ENCODE measurements around the gene FRZB. TPM values are rescaled to one million over a fixed set of nuclear protein-coding genes. Genes with fewer than 3 reads are reported as not detected.

Gene FRZB
- total RNA-seq, 4 donors from 2014 or later = 0.53 to 1.7 (median 0.57) TPM; not detected in 1

GRCh38 chr2:182870227-182870626, 3.8 kb upstream of the FRZB start:
- intact Hi-C loops (cut with DNase I) = no loop called here
- H3K4me1 ChIP-seq = peaks cover 7 to 18% (median 8%) of the 10 kb centered on the region in 3 donors
- no peak overlapping the region for H3K4me3 ChIP-seq
- H3K9me3 ChIP-seq = no peaks in the 10 kb centered on the region
- no peaks in the 10 kb centered on the region for H3K36me3 ChIP-seq
- no peak for DNase-seq
- H3K27ac ChIP-seq = no peak overlapping the region
- TF ChIP-seq POLR2A (IDR thresholded peaks at IDR 0.05) = no peak
- peak in 1 of 6 experiments; percentile 27 for TF ChIP-seq CTCF (IDR thresholded peaks at IDR 0.05)
- WGBS, 2 donors = 0 to 10% methylated on average over 1 of the region's 1 CpG
- peaks cover 0 to 25% (median 0%) of the 10 kb centered on the region in 4 donors for H3K27me3 ChIP-seq

- Histone ChIP-seq H3K4me3 (no peak overlapping the region), H3K9me3 (no peaks in the 10 kb centered on the region), H3K27ac (no peak overlapping the region), H3K27me3 (peaks cover 0 to 25% (median 0%) of the 10 kb centered on the region in 4 donors), H3K4me1 (peaks cover 7 to 18% (median 8%) of the 10 kb centered on the region in 3 donors), H3K36me3 (no peaks in the 10 kb centered on the region)
- intact Hi-C loops (cut with DNase I) = no loop called here
- TF ChIP-seq CTCF (IDR thresholded peaks at IDR 0.05) (no peak), POLR2A (IDR thresholded peaks at IDR 0.05) (no peak)
- WGBS, 2 donors = 78 to 91% methylated on average over 6 of the region's 6 CpGs
- no peak for DNase-seq
Observed at GRCh38 chr2:182868054-182868796, 1.8 kb upstream of the FRZB start.

- no peaks in the 10 kb centered on the region for H3K9me3 ChIP-seq
- peak overlapping the region; percentile 27 to 72 (median 50) for H3K27ac ChIP-seq
- DNase-seq = no peak
- peaks cover 7 to 18% (median 8%) of the 10 kb centered on the region in 3 donors for H3K4me1 ChIP-seq
- H3K27me3 ChIP-seq = peaks cover 0 to 25% (median 0%) of the 10 kb centered on the region in 4 donors
- intact Hi-C loops (cut with DNase I) = no loop called here
- peak overlapping the region in 3 of 4 donors; percentile 42 to 66 (median 45) for H3K4me3 ChIP-seq
- no peak for TF ChIP-seq CTCF (IDR thresholded peaks at IDR 0.05)
- TF ChIP-seq POLR2A (IDR thresholded peaks at IDR 0.05) = no peak
- H3K36me3 ChIP-seq = no peaks in the 10 kb centered on the region
- WGBS, 2 donors = 57 to 63% methylated on average over 10 of the region's 12 CpGs
Observed at GRCh38 chr2:182867426-182868053, 1.1 kb upstream of the FRZB start.

- Histone ChIP-seq H3K27me3 (peaks cover 0 to 25% (median 0%) of the 10 kb centered on the region in 4 donors), H3K27ac (peak overlapping the region in 2 of 4 donors; percentile 53 to 72), H3K4me1 (peaks cover 7 to 18% (median 8%) of the 10 kb centered on the region in 3 donors), H3K36me3 (no peaks in the 10 kb centered on the region), H3K4me3 (peak overlapping the region; percentile 3 to 66 (median 44)), H3K9me3 (no peaks in the 10 kb centered on the region)
- TF ChIP-seq POLR2A (IDR thresholded peaks at IDR 0.05) (no peak), CTCF (IDR thresholded peaks at IDR 0.05) (no peak)
- no peak for DNase-seq
- WGBS, 2 donors = 48 to 74% methylated on average over 9 to 16 of the region's 19 CpGs
- intact Hi-C loops (cut with DNase I) = no loop called here
Observed at GRCh38 chr2:182866095-182866460, 359 bp downstream of the FRZB start.

- Histone ChIP-seq H3K4me1 (peaks cover 7 to 18% (median 8%) of the 10 kb centered on the region in 3 donors), H3K27me3 (peaks cover 0 to 25% (median 0%) of the 10 kb centered on the region in 4 donors), H3K36me3 (no peaks in the 10 kb centered on the region), H3K27ac (no peak overlapping the region), H3K4me3 (no peak overlapping the region), H3K9me3 (no peaks in the 10 kb centered on the region)
- TF ChIP-seq POLR2A (IDR thresholded peaks at IDR 0.05) = no peak
- TF ChIP-seq CTCF (IDR thresholded peaks at IDR 0.05) = no peak
- WGBS, 2 donors = 79 to 89% methylated on average over 4 of the region's 4 CpGs
- intact Hi-C loops (cut with DNase I) = no loop called here
- DNase-seq = no peak
Observed at GRCh38 chr2:182864949-182865570, 1.4 kb downstream of the FRZB start.

All from esophagus squamous epithelium (tissue), 5 donors.